Inferior parietal cortex (tissue), 1 donor: Measurements from ENCODE around the gene HNF4A.
"Not testable (repeated sequence)": the region's sequence is repeated elsewhere in the genome, so short reads cannot be mapped to it uniquely, and the experiment has no call there.

Experiments used
- DNase-seq: peaks from one replicate; pipeline ENCODE4 v3.0.0-alpha.2; 2016; ENCODE audit errors: extremely low spot score

Gene HNF4A

DNA sequence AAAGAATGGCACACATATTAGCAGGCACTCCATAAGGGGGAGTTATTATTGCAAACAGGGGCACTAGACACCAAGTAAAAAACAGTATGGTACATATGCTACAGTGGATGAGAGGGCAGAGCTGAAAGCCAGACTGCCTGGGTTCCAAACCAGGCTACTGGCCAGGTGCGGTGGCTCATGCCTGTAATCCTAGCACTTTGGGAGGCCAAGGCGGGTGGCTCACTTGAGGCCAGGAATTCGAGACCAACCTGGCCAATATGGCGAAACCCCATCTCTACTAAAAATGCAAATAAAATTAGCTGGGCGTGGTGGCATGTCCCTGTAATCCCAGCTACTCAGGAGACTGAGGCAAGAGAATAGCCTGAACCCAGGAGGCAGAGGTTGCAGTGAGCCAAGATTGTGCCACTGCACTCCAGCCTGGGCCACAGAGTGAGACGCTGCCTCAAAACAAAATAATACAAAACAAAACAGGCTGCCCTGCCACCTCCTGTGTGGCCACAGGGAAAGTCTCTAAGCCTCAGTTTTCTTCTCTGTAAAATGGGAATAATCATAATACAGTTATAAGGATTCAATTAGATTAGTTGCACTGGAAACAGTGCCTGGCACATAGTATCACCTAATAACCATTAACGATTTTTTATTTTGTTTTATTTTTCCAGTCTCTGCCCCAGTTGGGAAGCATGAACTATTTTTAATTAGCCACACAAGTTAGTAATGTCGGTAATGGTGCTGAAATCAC, 112.7 kb downstream of the HNF4A start:
- DNase-seq = no peak

DNA sequence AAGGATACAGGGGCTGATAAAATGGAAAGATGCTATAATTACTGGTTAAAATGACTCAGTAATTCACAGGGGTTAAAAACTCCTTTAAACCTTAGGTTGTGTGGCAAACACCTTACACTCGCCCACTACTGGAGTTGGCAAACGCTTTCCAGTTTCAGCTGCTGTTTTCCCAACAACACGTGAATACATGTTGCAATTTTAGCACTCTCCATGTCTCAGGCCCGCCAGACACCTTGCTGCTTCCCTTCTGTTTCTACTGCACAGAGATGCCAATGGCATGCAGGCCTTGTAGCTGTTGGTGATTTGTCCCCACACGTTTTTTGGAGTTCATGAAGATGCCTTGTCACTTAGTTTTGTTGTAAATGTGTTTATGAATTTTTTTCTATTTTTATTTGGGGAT, 114.8 kb downstream of the HNF4A start:
- DNase-seq = no peak

DNA sequence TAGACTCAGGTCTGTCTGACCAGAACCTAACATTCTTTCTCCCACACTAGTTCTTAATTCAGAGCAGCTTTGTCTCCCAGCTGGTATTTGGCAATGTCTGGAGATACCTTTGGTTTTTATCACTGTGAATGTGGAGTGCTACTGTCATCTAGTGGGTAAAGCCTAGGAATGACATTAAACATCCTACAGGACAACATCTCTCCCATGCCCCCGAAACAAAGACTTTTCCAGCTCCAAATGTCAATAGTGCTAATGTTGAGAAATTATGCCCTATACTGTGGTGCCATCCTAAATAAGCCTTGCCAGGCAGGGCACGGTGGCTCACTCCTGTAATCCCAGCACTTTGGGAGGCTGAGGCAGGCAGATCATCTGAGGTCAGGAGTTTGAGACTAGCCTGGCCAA, 116.0 kb downstream of the HNF4A start:
- peak; percentile 42 for DNase-seq

DNA sequence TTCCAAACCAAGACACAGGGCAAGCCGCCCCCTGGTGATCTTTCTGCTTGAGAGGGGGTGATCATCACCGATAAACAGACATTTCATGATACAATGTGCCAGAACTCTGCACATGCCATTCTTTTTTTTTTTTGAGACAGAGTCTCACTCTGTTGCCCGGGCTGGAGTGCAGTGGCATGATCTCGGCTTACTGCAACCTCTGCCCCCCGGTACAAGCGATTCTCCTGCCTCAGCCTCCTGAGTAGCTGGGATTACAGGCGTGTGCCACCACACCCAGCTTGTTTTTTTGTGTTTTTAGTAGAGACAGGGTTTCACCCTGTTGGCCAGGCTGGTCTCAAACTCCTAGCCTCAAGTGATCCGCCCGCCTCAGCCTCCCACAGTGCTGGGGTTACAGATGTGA, 116.8 kb downstream of the HNF4A start:
- not testable (repeated sequence) for DNase-seq

DNA sequence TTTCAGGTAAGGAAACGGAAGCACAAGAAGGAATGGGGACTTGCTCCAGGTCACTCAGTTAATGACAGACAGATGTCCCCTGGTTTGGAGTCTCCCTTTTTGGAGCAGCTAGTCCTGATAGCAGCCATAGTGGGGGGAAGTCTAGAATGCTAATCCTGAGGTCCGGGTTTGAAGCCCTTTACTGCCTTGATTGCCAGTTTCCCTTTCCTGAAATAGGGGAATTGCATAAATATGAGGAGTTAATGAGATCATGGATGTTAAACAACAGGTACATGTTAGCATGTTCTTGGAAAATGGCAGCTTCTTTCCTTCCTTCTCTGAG, 119.8 kb downstream of the HNF4A start:
- no peak for DNase-seq

DNA sequence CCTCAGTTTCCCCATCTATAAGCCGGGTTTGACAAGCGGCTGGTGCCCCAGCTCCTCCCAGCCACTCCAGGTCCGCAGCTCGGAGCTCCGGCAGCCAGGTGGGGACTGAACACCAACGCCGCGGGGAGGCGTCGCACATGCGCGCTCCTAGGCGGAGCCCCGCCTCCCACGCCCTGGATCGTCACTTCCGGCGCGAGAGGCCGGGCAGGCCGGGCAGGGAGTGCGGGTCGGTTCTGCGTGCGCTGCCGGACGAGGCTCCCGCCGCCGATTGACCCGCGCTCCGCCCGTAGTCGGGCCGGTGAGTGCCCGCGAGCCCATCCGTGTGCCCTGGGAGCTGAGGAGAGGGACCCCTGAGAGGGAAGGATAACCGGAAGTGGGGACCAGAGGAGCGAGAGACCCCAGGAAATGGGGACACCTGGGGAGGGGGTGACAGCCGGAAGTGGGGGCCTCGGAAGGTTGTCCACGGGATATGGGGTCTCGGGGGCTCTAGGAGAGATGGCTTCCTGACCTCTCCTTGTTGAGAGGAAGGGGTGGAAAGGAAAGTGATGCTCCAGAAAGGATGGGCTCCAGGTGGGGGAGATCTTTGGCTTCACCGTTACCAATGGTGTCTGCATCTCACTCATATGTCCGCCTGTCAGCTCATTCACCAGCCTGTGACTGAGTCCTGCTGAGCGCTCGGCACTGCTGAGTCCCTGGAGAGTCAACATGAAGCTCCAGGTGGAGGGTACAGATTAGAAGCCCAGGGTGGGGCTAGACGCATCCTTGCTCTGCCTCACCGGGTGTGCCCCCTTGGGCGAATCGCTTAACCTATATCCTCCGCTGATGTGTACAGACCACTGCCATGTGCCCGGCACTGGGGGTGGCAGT, 120.4 kb downstream of the HNF4A start, which contains the start of gene TTPAL:
TTPAL (plus strand) TSS at position 181 of the 867 bp plus-strand sequence. CDS start 4,126 bp downstream, outside the sequence.
- DNase-seq = peak; percentile 90

DNA sequence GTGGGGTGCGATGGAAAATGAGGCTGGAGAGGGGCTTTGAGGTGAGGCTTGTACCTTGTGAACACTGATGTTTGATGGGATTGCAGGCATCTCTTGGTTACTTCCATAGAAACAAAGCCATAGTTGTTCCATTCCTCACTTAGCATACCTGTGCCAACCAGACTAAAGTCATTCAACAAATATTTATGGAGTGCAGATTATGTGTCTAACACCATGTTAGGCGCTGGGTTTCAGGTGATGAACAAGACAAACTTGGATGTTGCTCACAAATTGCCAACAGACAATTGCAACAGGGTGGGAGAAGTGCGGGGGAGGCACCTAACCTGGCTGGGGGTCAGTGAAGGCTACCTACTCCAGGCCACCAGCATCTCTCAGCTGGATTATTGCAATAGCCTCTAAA, 121.7 kb downstream of the HNF4A start:
- DNase-seq = no peak

DNA sequence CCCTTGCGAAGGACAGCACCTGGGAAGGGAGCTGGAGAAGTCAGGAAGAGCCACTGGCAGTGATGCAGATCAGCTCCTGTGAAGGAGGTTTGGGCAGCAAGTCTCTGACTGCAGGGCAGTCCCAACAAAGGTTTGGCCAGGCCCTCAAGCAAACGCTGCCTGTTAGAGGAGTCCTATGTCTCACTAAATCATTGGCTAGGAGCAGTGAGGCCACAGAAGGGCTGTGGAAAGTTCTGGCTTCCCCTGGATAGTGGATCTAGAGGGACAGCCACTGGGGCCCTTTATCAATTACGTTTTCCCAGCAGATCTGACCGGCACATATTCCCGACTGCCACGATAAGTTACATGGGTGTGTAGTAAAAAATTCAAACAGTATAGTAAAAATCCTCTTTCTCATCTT, 122.7 kb downstream of the HNF4A start:
- no peak for DNase-seq

DNA sequence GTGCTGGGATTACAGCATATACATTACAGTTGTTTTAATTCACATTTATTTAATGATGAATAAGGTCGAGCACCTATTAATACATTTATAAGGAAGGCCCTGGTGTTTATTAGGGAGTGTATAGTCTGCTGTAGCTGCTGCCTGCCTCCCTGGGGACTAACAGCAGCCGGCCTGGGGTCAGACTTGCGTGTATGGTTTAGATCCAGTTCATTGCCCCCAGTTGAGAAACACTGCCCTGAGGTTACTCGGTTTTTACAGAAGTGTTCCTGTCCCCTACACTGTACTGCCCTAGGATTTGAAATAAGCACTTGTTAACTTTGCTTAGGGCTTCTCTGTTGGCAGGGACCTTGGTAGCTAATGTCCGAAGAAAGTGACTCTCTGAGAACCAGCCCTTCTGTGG, 124.1 kb downstream of the HNF4A start:
- no peak for DNase-seq

DNA sequence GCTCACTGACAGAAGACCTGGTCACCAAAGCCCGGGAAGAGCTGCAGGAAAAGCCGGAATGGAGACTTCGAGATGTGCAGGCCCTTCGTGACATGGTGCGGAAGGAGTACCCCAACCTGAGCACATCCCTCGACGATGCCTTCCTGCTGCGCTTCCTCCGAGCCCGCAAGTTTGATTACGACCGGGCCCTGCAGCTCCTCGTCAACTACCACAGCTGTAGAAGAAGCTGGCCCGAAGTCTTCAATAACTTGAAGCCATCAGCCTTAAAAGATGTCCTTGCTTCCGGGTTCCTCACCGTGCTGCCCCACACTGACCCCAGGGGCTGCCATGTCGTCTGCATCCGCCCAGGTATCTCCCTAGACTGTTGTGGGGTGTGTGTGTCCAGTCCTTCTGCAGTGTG, 124.6 kb downstream of the HNF4A start:
- DNase-seq = no peak

DNA sequence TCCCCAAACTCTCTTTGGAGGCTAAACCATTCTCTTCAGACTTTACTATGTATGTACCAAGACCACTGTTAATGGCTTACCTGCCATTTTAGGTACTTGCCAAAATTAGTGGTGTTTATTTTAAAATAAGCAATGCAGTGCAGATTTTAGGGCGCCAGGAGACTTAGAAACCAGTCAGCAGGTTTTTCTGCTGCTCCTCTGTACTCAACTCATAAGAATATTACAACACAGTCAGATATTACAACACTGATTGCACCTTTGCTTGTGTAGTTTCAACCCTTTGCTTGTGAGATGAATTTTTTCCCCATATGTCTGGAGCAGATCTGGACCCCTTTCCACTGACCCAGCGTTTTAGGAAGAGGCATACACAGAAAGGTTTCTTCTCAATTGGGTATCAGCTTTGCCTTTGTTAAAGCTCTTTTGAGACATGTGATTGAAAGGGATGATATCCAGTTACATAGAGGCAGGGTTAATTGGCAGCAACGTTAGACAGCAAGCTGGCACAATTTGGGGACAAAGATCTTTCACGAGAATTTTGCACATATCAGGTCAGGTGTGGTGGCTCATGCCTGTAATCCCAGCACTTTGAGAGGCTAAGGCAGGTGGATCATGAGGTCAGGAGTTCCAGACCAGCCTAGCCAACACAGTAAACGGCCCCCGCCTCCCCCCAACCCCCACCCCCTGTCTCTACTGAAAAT, 126.4 kb downstream of the HNF4A start:
- DNase-seq = no peak

DNA sequence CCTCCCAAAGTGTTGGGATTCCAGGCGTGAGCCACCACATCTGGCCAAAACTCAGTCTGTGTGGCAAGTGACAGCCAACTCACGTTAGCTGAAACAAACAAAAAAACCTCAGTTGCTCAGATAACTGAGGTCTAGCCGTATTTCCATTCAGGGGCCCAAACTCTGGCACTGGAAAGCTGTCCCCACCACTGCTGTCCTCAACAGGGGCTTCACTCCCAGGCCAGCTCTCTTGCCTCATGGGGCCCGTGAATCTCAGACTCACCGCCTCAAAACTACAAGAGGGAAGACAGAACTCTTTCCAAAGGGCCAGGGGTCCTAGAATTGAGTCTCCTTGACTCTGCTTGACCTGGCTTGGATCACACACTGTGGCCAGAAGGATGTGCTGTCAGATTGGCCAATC, 127.6 kb downstream of the HNF4A start:
- DNase-seq = no peak
